NT2/D1 (cell line): ENCODE results near the gene SPSB2.

Experiments used
- DNase-seq: peaks from one replicate; pipeline ENCODE4 v3.0.0-alpha.2; 2011; ENCODE audit warnings: low read depth, low spot score
- H3K27me3 ChIP-seq: 2 replicates; pipeline ENCODE4 v1.6.0; 2011; ENCODE audit warnings: mild to moderate bottlenecking; ENCODE audit not compliant: insufficient read length, insufficient read depth
- H3K36me3 ChIP-seq: 2 replicates; pipeline ENCODE4 v1.6.1; 2011; ENCODE audit warnings: mild to moderate bottlenecking, low read length, mixed read lengths; ENCODE audit not compliant: insufficient read depth, insufficient read length
- H3K4me1 ChIP-seq: 2 replicates; pipeline ENCODE4 v1.5.1; 2011; ENCODE audit not compliant: insufficient read depth, insufficient read length
- H3K4me3 ChIP-seq: 2 replicates; pipeline ENCODE4 v1.5.1; 2011; ENCODE audit warnings: low read depth; ENCODE audit not compliant: insufficient read length
- H3K9ac ChIP-seq: 2 replicates; pipeline ENCODE4 v1.6.0; 2011; ENCODE audit warnings: low read depth; ENCODE audit not compliant: insufficient read length
- H3K9me3 ChIP-seq: 2 replicates; pipeline ENCODE4 v1.5.1; 2011; ENCODE audit warnings: mild to moderate bottlenecking, low read length; ENCODE audit not compliant: insufficient read depth
- SUZ12 ChIP-seq: IDR thresholded peaks from 2 replicates; pipeline ENCODE4 v1.6.1; 2011; ENCODE audit not compliant: insufficient read length, insufficient read depth; ENCODE audit errors: extremely low read depth
- YY1 ChIP-seq: IDR thresholded peaks from 2 replicates; pipeline ENCODE4 v1.6.1; 2011; ENCODE audit not compliant: insufficient read length, insufficient read depth
- ZNF274 ChIP-seq: IDR thresholded peaks from 2 replicates; pipeline ENCODE4 v1.6.1; 2011; ENCODE audit warnings: mild to moderate bottlenecking, low read depth, low read length

Gene SPSB2

DNA sequence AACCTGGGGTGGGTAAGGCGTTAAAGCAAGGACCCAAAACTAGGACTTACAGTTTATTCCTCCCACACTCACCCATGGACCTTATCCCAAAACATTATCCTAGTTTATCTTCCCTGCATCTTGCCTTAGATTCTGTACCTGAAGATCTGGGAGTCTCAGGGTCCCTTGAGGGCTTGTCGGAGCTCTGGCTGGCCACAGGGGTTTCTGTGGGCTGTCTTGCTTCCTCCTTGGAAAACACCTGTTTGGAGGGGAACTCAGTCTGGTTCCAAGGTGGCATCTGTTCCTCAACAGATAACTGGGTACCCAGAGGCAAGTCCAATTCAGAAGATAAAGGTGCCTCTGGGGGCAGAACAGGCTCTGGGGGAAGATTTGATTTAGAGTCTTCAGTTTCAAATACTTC is 23.7 kb downstream of the SPSB2 start:
- H3K27me3 ChIP-seq = no peaks in the 10 kb centered on the region
- no peak for TF ChIP-seq SUZ12
- no peak for TF ChIP-seq ZNF274
- no peak for TF ChIP-seq YY1
- peaks cover 9% of the 10 kb centered on the region for H3K4me1 ChIP-seq
- no peak overlapping the region for H3K4me3 ChIP-seq
- no peak for DNase-seq
- peaks cover 72% of the 10 kb centered on the region for H3K36me3 ChIP-seq
- no peak overlapping the region for H3K9ac ChIP-seq
- no peaks in the 10 kb centered on the region for H3K9me3 ChIP-seq

DNA sequence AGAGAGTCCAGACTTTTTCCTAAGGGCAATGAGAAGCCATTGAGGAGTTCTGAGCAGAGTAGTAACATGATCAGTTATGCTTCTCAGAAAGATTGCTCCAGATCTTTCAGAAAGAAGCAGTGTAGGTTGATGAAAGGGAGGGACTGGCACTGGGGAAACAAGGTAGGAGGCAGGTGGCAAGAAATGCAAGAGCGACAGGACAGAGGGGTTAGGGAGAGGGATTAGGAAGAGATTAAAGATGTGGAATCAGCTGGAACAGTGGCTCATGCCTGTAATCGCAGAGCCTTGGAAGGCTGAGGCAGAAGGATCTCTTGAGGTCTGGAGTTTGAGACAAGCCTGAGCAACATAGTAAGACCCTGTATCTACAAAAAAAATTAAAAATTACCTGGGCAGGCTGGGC is 25.4 kb downstream of the SPSB2 start:
- TF ChIP-seq ZNF274 = no peak
- no peak for TF ChIP-seq YY1
- no peak for TF ChIP-seq SUZ12
- Histone ChIP-seq H3K36me3 (peaks cover 78% of the 10 kb centered on the region), H3K27me3 (no peaks in the 10 kb centered on the region), H3K4me1 (peaks cover 7% of the 10 kb centered on the region), H3K9ac (no peak overlapping the region), H3K4me3 (no peak overlapping the region), H3K9me3 (no peaks in the 10 kb centered on the region)
- DNase-seq = no peak

DNA sequence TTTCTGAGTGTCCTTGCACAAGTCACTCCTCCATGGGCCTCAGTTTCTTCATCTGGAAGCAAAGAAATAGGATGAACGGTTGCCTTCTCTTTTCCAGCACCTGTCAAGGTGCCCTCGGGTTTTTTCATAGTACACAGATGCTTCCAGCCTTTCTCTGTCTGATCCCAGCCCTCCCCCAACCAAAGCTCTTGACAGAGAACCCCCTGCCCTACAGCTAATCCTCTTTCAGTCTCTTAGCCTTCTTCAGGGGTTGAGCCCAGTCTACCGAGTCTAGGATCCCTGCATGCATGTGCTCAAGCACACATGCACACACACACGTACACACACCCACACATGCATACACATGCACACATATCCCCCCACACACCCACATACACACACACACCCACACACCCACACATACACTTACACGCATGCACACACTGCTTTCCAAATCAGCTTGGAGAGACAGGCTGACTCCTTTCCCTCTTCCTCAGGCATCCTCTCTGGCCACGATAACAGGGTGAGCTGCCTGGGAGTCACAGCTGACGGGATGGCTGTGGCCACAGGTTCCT is 26.7 kb downstream of the SPSB2 start:
- DNase-seq = no peak
- Histone ChIP-seq H3K4me1 (peaks cover 7% of the 10 kb centered on the region), H3K9me3 (no peaks in the 10 kb centered on the region), H3K9ac (no peak overlapping the region), H3K27me3 (no peaks in the 10 kb centered on the region), H3K36me3 (peaks cover 91% of the 10 kb centered on the region), H3K4me3 (no peak overlapping the region)
- TF ChIP-seq SUZ12 (no peak), ZNF274 (no peak), YY1 (no peak)

DNA sequence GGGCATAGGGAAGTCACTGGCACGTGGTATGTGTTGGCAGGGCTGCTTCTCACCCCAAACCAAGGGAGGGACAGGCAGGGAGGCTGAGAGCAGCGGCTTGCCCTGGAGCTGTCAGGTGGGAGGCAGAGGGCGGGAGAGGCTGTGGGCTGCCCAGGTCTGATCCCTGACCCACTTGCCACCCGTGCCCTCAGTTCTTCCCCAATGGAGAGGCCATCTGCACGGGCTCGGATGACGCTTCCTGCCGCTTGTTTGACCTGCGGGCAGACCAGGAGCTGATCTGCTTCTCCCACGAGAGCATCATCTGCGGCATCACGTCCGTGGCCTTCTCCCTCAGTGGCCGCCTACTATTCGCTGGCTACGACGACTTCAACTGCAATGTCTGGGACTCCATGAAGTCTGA is 27.7 kb downstream of the SPSB2 start:
- no peak for DNase-seq
- Histone ChIP-seq H3K9ac (no peak overlapping the region), H3K9me3 (no peaks in the 10 kb centered on the region), H3K4me1 (peaks cover 7% of the 10 kb centered on the region), H3K4me3 (no peak overlapping the region), H3K36me3 (peaks cover 96% of the 10 kb centered on the region), H3K27me3 (no peaks in the 10 kb centered on the region)
- no peak for TF ChIP-seq ZNF274
- TF ChIP-seq YY1 = no peak
- TF ChIP-seq SUZ12 = no peak

DNA sequence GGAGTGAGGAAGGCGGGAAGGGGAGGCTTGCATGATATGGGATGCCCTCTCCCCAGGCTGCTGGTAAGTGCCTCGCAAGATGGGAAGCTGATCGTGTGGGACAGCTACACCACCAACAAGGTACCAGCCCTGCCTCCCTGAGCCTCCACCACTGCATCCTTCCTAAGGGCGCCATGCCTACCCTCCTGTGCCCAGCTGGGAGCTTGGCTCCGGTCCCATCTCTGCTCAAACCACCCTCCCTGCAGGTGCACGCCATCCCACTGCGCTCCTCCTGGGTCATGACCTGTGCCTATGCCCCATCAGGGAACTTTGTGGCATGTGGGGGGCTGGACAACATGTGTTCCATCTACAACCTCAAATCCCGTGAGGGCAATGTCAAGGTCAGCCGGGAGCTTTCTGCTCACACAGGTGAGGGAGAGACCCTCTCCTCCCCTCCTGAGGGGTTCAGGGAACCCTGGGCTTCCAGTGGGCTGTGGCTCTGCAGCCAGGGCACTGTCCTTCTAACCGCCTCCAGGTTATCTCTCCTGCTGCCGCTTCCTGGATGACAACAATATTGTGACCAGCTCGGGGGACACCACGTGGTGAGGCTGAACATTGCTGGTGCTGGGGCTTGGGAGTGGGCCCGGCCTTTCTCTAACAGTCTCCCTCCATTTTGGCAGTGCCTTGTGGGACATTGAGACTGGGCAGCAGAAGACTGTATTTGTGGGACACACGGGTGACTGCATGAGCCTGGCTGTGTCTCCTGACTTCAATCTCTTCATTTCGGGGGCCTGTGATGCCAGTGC is 29.8 kb downstream of the SPSB2 start:
- TF ChIP-seq ZNF274 = no peak
- no peak for TF ChIP-seq YY1
- TF ChIP-seq SUZ12 = no peak
- H3K4me1 ChIP-seq = peaks cover 12% of the 10 kb centered on the region

DNA sequence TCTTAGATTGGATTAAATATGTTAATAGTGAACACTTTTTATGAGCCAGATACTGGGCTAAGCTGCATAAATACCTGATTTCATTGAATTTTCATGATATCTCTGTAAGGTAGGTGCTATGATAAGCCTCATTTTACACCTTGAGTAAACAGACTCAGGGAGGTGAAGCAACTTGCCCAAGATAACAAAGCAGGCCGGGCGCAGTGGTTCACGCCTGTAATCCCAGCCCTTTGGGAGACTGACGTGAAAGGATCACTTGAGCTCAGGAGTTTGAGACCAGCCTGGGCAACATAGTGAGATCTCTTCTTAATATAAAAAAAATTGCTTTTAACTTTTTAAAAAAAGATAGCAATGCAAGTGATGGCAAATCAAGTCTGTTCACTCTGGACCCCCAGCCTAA is 31.0 kb downstream of the SPSB2 start:
- H3K36me3 ChIP-seq = peaks cover 96% of the 10 kb centered on the region
- H3K9ac ChIP-seq = no peak overlapping the region
- no peak for DNase-seq
- no peak for TF ChIP-seq ZNF274
- TF ChIP-seq SUZ12 = no peak
- no peak for TF ChIP-seq YY1
- no peaks in the 10 kb centered on the region for H3K9me3 ChIP-seq
- H3K4me1 ChIP-seq = peaks cover 19% of the 10 kb centered on the region
- no peaks in the 10 kb centered on the region for H3K27me3 ChIP-seq
- no peak overlapping the region for H3K4me3 ChIP-seq

More for the DNA sequence above, 29.8 kb downstream of the SPSB2 start:
- H3K36me3 ChIP-seq = peaks cover 96% of the 10 kb centered on the region
- no peaks in the 10 kb centered on the region for H3K9me3 ChIP-seq
- no peaks in the 10 kb centered on the region for H3K27me3 ChIP-seq
- H3K4me3 ChIP-seq = no peak overlapping the region
- no peak for DNase-seq
- H3K9ac ChIP-seq = no peak overlapping the region

DNA sequence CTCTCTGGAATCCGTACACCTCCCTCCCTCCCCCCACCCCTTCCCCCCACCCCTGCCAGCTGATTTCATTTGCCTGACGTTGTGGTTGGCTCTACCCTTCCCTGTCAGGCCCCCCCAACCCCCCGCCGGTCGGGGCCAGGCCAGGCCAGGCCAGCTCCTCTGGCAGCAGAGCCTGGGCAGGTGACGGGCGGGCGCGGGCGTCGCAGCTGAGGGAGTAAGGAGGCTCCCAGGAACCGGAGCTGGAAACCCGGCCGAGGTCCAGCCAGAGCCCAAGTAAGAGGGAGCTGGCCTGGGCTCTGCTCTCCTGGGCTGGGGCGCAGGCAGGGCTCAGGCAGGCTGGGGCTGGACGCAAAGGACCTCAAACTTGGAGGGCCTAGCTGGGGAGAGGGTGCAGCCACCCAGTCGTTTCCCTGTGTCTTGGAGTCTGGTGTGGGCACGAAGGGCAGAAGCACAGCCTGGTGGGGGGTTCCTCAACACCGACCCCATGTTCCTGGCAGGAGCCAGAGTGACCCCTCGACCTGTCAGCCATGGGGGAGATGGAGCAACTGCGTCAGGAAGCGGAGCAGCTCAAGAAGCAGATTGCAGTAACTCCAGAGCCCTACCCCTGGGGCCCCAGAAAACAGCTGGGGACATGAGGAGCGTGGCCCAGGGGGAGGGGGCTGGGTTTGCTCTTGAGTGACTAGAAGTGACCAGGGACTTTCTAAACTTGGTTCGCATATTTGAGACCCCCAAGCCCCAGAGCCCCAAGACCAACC is 32.2 kb downstream of the SPSB2 start, which contains the start of gene GNB3:
Gene GNB3, plus strand, starts transcription at position 165 of the 755 bp plus-strand sequence. Its CDS starts 363 bp downstream, at position 528.
- Histone ChIP-seq H3K4me3 (no peak within 1 kb of the TSS), H3K27me3 (no peaks in the 10 kb centered on the region), H3K9ac (peak within 1 kb of the TSS; percentile 15), H3K36me3 (peaks cover 96% of the 10 kb centered on the region), H3K9me3 (no peaks in the 10 kb centered on the region), H3K4me1 (peaks cover 19% of the 10 kb centered on the region)
- TF ChIP-seq ZNF274 (no peak), SUZ12 (no peak), YY1 (no peak)
- no peak for DNase-seq
